Measurements from ENCODE around the gene RHEBL1.

GRCh38 chr12:49104822-49105221, 35.0 kb upstream of the RHEBL1 start:
- no peak for TF ChIP-seq CTCF (IDR thresholded peaks at IDR 0.05)
- TF ChIP-seq POLR2A (IDR thresholded peaks at IDR 0.05), result no peak

Data from body of pancreas (tissue), 4 donors.